Nephron (organoid): ENCODE measurements around the gene PRKG1.
"Not testable (repeated sequence)": the region's sequence is repeated elsewhere in the genome, so short reads cannot be mapped to it uniquely, and the experiment has no call there.

ENCODE experiments used
- H3K27ac Mint-ChIP-seq, 3 experiments: 2 replicates each; pipeline ENCODE4 v1.8.0; 2020; ENCODE audit warnings: mixed read lengths in 3 of 3, mild to moderate bottlenecking in 2 of 3, moderate library complexity in 1 of 3
- H3K27me3 Mint-ChIP-seq: 2 replicates; pipeline ENCODE4 v1.8.0; 2021; ENCODE audit warnings: low read depth, mild to moderate bottlenecking, moderate library complexity, mixed read lengths
- H3K36me3 Mint-ChIP-seq: 2 replicates; pipeline ENCODE4 v1.8.0; 2020; ENCODE audit warnings: low read depth, mixed read lengths
- H3K4me1 Mint-ChIP-seq: 2 replicates; pipeline ENCODE4 v1.8.0; 2020; ENCODE audit warnings: mixed read lengths
- H3K4me3 Mint-ChIP-seq, 3 experiments: 2 replicates each; pipeline ENCODE4 v1.8.0; 2020; ENCODE audit warnings: mild to moderate bottlenecking in 3 of 3, mixed read lengths in 3 of 3, moderate library complexity in 2 of 3
- H3K9me3 Mint-ChIP-seq: 2 replicates; pipeline ENCODE4 v1.8.0; 2020; ENCODE audit warnings: mixed read lengths
- TF ChIP-seq, protein P1 (sequence below), 3 experiments: fragments of 200-600 bp; sonication (generic); IDR thresholded peaks; one replicate each; pipeline ENCODE4 v1.5.0; 2021; ENCODE audit warnings: antibody characterized with exemption in 3 of 3; ENCODE audit not compliant: unreplicated experiment in 3 of 3

Gene PRKG1

DNA sequence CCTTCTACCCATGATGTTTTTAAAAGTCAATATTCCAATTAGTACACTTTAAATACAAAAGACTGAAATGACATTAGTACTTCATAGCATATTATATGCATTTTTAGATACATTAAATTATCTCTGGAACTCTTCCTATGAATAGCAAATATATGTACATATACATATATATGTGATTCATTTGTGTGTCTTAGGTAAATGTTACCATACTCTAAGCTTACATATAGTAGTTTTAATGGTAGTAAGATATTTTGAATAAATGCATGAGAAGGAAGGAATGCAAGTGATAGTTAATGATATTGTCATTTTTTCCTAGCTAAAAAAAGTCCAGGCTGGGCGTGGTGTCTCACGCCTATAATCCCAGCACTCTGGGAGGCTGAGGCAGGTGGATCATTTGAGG is 671.1 kb downstream of the PRKG1 start:
- Mint-ChIP-seq H3K36me3 (no peaks in the 10 kb centered on the region), H3K4me1 (no peaks in the 10 kb centered on the region), H3K4me3 (no peak overlapping the region), H3K9me3 (no peaks in the 10 kb centered on the region), H3K27ac (no peak overlapping the region), H3K27me3 (no peaks in the 10 kb centered on the region)
- TF ChIP-seq, protein P1, sequence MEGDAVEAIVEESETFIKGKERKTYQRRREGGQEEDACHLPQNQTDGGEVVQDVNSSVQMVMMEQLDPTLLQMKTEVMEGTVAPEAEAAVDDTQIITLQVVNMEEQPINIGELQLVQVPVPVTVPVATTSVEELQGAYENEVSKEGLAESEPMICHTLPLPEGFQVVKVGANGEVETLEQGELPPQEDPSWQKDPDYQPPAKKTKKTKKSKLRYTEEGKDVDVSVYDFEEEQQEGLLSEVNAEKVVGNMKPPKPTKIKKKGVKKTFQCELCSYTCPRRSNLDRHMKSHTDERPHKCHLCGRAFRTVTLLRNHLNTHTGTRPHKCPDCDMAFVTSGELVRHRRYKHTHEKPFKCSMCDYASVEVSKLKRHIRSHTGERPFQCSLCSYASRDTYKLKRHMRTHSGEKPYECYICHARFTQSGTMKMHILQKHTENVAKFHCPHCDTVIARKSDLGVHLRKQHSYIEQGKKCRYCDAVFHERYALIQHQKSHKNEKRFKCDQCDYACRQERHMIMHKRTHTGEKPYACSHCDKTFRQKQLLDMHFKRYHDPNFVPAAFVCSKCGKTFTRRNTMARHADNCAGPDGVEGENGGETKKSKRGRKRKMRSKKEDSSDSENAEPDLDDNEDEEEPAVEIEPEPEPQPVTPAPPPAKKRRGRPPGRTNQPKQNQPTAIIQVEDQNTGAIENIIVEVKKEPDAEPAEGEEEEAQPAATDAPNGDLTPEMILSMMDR (IDR thresholded peaks at IDR 0.05; ENCODE audit: unreplicated experiment in 3 of 3): no peak

DNA sequence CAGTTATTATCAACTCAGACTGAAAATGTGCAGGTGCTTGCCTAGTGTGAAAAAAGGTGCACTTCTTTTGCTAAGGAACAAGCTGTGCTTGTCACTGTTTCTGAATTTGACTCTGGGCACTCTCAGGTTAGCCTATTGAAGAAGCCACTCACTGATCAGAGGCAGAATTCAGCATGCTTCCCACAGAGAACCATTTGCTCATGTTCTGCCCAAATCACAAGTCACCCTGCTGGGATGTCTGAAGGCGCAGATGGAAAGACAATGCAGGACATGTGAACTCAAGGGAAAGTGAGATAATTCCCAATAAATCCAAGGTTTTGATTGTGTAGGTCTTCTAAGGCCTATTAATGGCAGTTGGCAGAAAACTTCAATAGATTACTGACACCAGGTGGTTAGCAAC is 672.9 kb downstream of the PRKG1 start:
- H3K27me3 Mint-ChIP-seq: no peaks in the 10 kb centered on the region
- no peak overlapping the region for H3K4me3 Mint-ChIP-seq
- no peak overlapping the region for H3K27ac Mint-ChIP-seq

DNA sequence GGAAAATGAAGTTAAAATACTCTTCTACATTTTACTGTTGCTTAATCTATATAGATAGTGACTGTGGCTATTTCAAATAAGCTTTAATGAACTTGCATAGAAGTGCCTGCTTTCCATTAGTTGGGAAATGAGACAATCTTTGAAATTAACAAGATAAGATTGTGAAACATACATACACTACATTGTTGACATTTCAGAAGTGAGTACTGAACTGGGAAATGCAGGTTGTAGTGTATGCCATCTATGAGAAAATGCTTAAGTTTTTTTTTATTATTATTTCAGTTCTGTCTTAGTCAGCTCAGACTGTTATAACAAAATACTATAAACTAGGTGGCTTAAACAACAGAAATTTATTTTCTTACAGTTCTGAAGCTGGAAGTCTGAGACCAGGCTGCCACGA is 674.7 kb downstream of the PRKG1 start:
- Mint-ChIP-seq H3K4me3 (no peak overlapping the region), H3K4me1 (peaks cover 6% of the 10 kb centered on the region), H3K36me3 (no peaks in the 10 kb centered on the region), H3K9me3 (no peaks in the 10 kb centered on the region), H3K27me3 (no peaks in the 10 kb centered on the region), H3K27ac (no peak overlapping the region)
- TF ChIP-seq, protein P1 (IDR thresholded peaks at IDR 0.05; ENCODE audit: unreplicated experiment in 3 of 3): no peak

More for the DNA sequence above, 672.9 kb downstream of the PRKG1 start:
- TF ChIP-seq, protein P1 (IDR thresholded peaks at IDR 0.05; ENCODE audit: unreplicated experiment in 3 of 3): no peak
- H3K9me3 Mint-ChIP-seq: no peaks in the 10 kb centered on the region
- H3K36me3 Mint-ChIP-seq: no peaks in the 10 kb centered on the region
- H3K4me1 Mint-ChIP-seq: peaks cover 5% of the 10 kb centered on the region

DNA sequence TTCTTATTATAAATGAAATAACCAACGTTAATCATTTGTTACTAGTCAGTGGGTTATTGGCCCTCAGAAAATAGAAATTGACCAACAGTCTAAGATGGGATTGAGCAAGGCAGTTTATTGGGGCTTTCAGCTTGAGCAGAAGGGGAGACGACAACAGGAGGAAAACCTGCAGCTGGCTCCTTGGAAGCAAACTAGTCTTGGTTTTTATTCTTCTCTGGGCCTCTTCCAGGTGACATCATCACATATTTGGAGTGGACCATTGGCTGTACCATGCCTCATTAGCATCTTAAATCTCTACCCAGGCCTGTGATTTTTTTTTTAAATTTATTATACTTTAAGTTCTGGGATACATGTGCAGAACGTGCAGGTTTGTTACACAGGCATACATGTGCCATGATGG is 684.1 kb downstream of the PRKG1 start:
- no peak overlapping the region for H3K27ac Mint-ChIP-seq
- H3K4me1 Mint-ChIP-seq: no peaks in the 10 kb centered on the region
- no peak overlapping the region for H3K4me3 Mint-ChIP-seq
- no peaks in the 10 kb centered on the region for H3K9me3 Mint-ChIP-seq
- no peaks in the 10 kb centered on the region for H3K27me3 Mint-ChIP-seq
- TF ChIP-seq, protein P1 (IDR thresholded peaks at IDR 0.05; ENCODE audit: unreplicated experiment in 3 of 3): no peak
- H3K36me3 Mint-ChIP-seq: no peaks in the 10 kb centered on the region

DNA sequence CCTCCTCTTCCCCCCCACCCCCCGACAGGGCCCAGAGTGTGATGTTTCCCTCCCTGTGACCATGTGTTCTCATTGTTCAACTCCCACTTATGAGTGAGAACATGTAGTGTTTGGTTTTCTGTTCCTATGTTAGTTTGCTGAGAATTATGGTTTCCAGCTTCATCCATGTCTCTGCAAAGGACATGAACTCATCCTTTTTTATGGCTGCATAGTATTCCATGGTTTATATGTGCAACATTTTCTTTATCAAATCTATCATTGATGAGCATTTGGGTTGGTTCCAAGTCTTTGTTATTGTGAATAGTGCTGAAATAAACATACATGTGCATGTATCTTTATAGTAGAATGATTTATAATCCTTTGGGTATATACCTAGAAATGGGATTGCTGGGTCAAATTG is 684.6 kb downstream of the PRKG1 start:
- not testable (repeated sequence) for H3K9me3 Mint-ChIP-seq, H3K4me3 Mint-ChIP-seq, H3K36me3 Mint-ChIP-seq, H3K27ac Mint-ChIP-seq, H3K27me3 Mint-ChIP-seq, H3K4me1 Mint-ChIP-seq

DNA sequence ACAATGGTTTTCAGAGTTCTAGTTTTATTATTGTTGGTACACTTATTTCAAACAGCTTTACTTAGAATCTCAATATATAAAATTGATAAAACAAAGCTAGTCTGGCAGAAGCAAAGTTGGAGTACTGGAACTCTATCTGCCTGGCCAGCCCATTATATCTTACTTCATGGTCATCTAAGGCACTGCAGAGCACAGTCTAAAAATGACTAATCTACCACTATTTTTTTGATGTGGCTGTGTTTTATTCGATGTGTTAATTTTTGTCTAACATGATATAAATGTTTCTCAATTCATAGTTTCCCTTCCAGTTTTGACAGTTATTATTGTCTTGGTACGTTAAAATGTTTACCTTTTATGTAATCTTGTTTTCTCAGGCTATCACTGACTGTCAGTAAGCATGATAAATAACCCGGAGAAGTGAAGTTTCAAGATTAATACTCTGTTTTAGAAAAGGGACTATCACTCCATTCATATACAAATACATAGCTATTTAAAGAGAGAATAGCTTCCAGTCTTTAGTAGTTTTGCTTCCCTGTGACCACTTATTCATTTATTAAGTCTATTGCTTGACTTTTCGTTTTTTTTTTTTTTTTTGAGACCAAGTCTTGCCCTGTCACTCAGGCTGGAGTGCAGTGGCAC is 685.7 kb downstream of the PRKG1 start:
- no peaks in the 10 kb centered on the region for H3K4me1 Mint-ChIP-seq
- no peaks in the 10 kb centered on the region for H3K9me3 Mint-ChIP-seq
- H3K27me3 Mint-ChIP-seq: no peaks in the 10 kb centered on the region
- no peaks in the 10 kb centered on the region for H3K36me3 Mint-ChIP-seq
- TF ChIP-seq, protein P1 (IDR thresholded peaks at IDR 0.05; ENCODE audit: unreplicated experiment in 3 of 3): no peak
- no peak overlapping the region for H3K27ac Mint-ChIP-seq
- H3K4me3 Mint-ChIP-seq: no peak overlapping the region
